GM23338 (cell line): ENCODE data around the gene RUNX3. TPM values are rescaled to one million over a fixed set of nuclear protein-coding genes. Genes with fewer than 3 reads are reported as not detected.

Experiments used
- ATAC-seq: fragments of 200-7000 bp; cut with Tn5 transposase; 3 replicates; pipeline ENCODE4 v1.9.1; 2020
- DNase-seq: peaks from one replicate; pipeline ENCODE4 v3.0.0-alpha.2; 2015; ENCODE audit warnings: low spot score
- H2AFZ ChIP-seq: fragments of 200-600 bp; sonication (generic); 2 replicates; pipeline ENCODE4 v1.8.0; 2016; ENCODE audit warnings: antibody characterized with exemption, mild to moderate bottlenecking, moderate library complexity
- H3F3A ChIP-seq: fragments of 200-600 bp; sonication (generic); replicated peaks from 2 replicates; pipeline ENCODE4 v1.8.0; 2017; ENCODE audit warnings: antibody characterized with exemption, mixed run types, low read depth
- H3K27ac ChIP-seq: fragments of 200-600 bp; sonication (generic); 2 replicates; pipeline ENCODE4 v1.6.1; 2016; ENCODE audit warnings: low read depth
- H3K27me3 ChIP-seq: fragments of 200-600 bp; sonication (generic); 2 replicates; pipeline ENCODE4 v1.8.0; 2016; ENCODE audit warnings: mild to moderate bottlenecking, mixed run types, moderate library complexity; ENCODE audit not compliant: insufficient read depth
- H3K36me3 ChIP-seq: fragments of 200-600 bp; sonication (generic); 2 replicates; pipeline ENCODE4 v1.8.0; 2016; ENCODE audit warnings: mild to moderate bottlenecking; ENCODE audit not compliant: insufficient read depth
- H3K4me1 ChIP-seq: fragments of 200-600 bp; sonication (generic); 2 replicates; pipeline ENCODE4 v1.8.0; 2016; ENCODE audit warnings: mild to moderate bottlenecking, moderate library complexity; ENCODE audit not compliant: insufficient read depth
- H3K4me2 ChIP-seq: fragments of 200-600 bp; sonication (generic); 2 replicates; pipeline ENCODE4 v1.7.1; 2017; ENCODE audit warnings: mixed run types
- H3K4me3 ChIP-seq: fragments of 200-600 bp; sonication (generic); 2 replicates; pipeline ENCODE4 v1.6.1; 2016; ENCODE audit warnings: mixed run types
- H3K79me2 ChIP-seq: fragments of 200-600 bp; sonication (generic); replicated peaks from 2 replicates; pipeline ENCODE4 v1.8.0; 2017; ENCODE audit warnings: mild to moderate bottlenecking; ENCODE audit not compliant: insufficient read depth
- H3K9me2 ChIP-seq: fragments of 200-600 bp; sonication (generic); 2 replicates; pipeline ENCODE4 v1.8.0; 2017; ENCODE audit not compliant: insufficient read depth
- H4K20me1 ChIP-seq: fragments of 200-600 bp; sonication (generic); replicated peaks from 2 replicates; pipeline ENCODE4 v1.8.0; 2017; ENCODE audit warnings: mild to moderate bottlenecking; ENCODE audit not compliant: insufficient read depth
- H3K27ac Mint-ChIP-seq: 2 replicates; pipeline ENCODE4 v1.8.0; 2020; ENCODE audit warnings: inconsistent platforms, mild to moderate bottlenecking, moderate library complexity, mixed read lengths
- H3K27me3 Mint-ChIP-seq: 3 replicates; pipeline ENCODE4 v1.8.0; 2022; ENCODE audit warnings: low read depth, mild to moderate bottlenecking, moderate library complexity, mixed read lengths, inconsistent platforms; ENCODE audit not compliant: insufficient read depth, poor library complexity
- H3K36me3 Mint-ChIP-seq: 3 replicates; pipeline ENCODE4 v1.8.0; 2021; ENCODE audit warnings: low read depth, mild to moderate bottlenecking, inconsistent platforms, moderate library complexity, mixed read lengths
- H3K4me1 Mint-ChIP-seq: 3 replicates; pipeline ENCODE4 v1.8.0; 2020; ENCODE audit warnings: mild to moderate bottlenecking, inconsistent platforms, mixed read lengths
- H3K4me3 Mint-ChIP-seq: 3 replicates; pipeline ENCODE4 v1.8.0; 2021; ENCODE audit warnings: moderate library complexity, mild to moderate bottlenecking, inconsistent platforms, mixed read lengths
- H3K9me3 Mint-ChIP-seq: 3 replicates; pipeline ENCODE4 v1.8.0; 2020; ENCODE audit warnings: moderate library complexity, mild to moderate bottlenecking, inconsistent platforms, mixed read lengths
- EZH2 ChIP-seq: fragments of 200-600 bp; sonication (generic); IDR thresholded peaks from one replicate; pipeline ENCODE4 v1.8.0; 2017; ENCODE audit warnings: antibody characterized with exemption, mild to moderate bottlenecking, low read depth; ENCODE audit not compliant: unreplicated experiment
- EZH2phosphoT487 ChIP-seq: fragments of 200-600 bp; sonication (generic); IDR thresholded peaks from one replicate; pipeline ENCODE4 v1.8.1; 2018; ENCODE audit warnings: antibody characterized with exemption; ENCODE audit not compliant: unreplicated experiment
- JUNB ChIP-seq: IDR thresholded peaks from one replicate; pipeline ENCODE4 v1.6.1; 2016; ENCODE audit warnings: antibody characterized with exemption; ENCODE audit not compliant: unreplicated experiment
- POLR2AphosphoS5 ChIP-seq: IDR thresholded peaks from 2 replicates; pipeline ENCODE4 v1.6.1; 2016; ENCODE audit warnings: antibody characterized with exemption, low read depth
- STAT1 ChIP-seq: IDR thresholded peaks from one replicate; pipeline ENCODE4 v1.6.1; 2016; ENCODE audit warnings: antibody characterized with exemption; ENCODE audit not compliant: unreplicated experiment
- ZNF114 ChIP-seq: fragments of 250-450 bp; sonication (Bioruptor Pico); IDR thresholded peaks from 2 replicates; pipeline ENCODE4 v1.5.0; 2020; ENCODE audit warnings: mild to moderate bottlenecking, moderate library complexity
- ZNF331 ChIP-seq: fragments of 250-450 bp; sonication (Bioruptor Pico); IDR thresholded peaks from 2 replicates; pipeline ENCODE4 v1.5.0; 2020; ENCODE audit warnings: low read depth, mild to moderate bottlenecking, moderate library complexity
- polyA plus RNA-seq: library from polyadenylated mRNA; unstranded; fragments of >200 nt; fragmentation: Nextera tagmentation; extraction: Ambion mirVana; gene quantifications from 2 replicates; pipeline ENCODE4 v1.2.1, GENCODE V29; 2016
- total RNA-seq: library from RNA; depleted of rRNA; stranded (reverse); fragments of >200 nt; shearing (Covaris generic); gene quantifications from 2 replicates; pipeline ENCODE4 v1.2.3, GENCODE V29; 2014
- TF ChIP-seq, protein P1 (sequence below), 2 experiments: fragments of 200-600 bp in 1 of 2; sonication (generic) in 1 of 2; conservative IDR thresholded peaks; 2 replicates each; pipeline versions ENCODE4 v1.5.1 to v1.6.1; 2016 to 2017; ENCODE audit warnings: antibody characterized with exemption in 2 of 2, low read depth in 2 of 2, mild to moderate bottlenecking in 2 of 2, moderate library complexity in 1 of 2
- TF ChIP-seq, protein P2 (sequence below): IDR thresholded peaks from one replicate; pipeline ENCODE4 v1.6.1; 2018; ENCODE audit warnings: antibody characterized with exemption; ENCODE audit not compliant: unreplicated experiment
- TF ChIP-seq, protein P3 (sequence below): IDR thresholded peaks from 2 replicates; pipeline ENCODE4 v1.6.1; 2016; ENCODE audit warnings: antibody characterized with exemption

Gene RUNX3
- total and polyA plus RNA-seq, 2 experiments from 2014 or later = 0.23 to 0.73 TPM

DNA sequence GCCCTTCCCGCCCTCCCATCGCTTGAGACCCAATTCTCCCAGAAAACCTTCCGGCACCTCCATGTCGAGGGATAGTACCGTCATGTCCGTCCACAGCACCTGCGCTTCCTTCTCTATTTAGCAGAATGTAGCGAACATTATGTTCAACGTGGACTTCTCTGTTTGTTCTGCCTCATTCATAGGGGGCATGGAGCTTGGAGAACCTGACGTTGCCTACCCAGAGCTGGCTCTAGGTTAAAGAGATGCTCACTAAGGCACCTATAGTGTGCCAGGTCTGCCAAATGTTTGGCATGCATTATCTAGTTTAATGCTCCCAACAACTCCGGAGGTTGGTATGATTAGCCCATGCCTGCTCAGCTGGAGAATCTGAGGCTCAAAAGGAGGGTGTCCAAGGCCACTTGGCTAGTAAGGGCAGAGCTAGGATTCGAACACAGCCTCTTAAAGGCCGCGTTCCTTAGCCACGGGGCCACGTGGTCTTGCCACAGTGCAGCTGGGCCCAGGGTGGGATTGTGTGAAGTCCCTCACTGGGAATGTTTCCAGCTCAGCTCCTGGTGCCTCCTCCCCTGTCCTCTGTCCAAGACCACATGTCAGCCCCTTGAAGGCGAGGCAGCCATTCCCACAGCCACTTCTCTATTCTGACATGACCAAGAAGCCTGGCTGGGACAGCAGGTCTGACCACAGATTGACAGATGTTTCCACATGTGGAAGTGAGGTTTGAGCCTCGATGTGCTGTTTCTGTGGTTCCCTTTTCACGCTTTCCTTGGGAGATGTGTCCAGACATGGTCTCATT, 57.8 kb downstream of the RUNX3 start (continued):
- TF ChIP-seq EZH2 (no peak), JUNB (no peak)
- TF ChIP-seq, protein P1, sequence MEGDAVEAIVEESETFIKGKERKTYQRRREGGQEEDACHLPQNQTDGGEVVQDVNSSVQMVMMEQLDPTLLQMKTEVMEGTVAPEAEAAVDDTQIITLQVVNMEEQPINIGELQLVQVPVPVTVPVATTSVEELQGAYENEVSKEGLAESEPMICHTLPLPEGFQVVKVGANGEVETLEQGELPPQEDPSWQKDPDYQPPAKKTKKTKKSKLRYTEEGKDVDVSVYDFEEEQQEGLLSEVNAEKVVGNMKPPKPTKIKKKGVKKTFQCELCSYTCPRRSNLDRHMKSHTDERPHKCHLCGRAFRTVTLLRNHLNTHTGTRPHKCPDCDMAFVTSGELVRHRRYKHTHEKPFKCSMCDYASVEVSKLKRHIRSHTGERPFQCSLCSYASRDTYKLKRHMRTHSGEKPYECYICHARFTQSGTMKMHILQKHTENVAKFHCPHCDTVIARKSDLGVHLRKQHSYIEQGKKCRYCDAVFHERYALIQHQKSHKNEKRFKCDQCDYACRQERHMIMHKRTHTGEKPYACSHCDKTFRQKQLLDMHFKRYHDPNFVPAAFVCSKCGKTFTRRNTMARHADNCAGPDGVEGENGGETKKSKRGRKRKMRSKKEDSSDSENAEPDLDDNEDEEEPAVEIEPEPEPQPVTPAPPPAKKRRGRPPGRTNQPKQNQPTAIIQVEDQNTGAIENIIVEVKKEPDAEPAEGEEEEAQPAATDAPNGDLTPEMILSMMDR (conservative IDR thresholded peaks at IDR 0.05; ENCODE audit: low read depth in 2 of 2) = no peak

DNA sequence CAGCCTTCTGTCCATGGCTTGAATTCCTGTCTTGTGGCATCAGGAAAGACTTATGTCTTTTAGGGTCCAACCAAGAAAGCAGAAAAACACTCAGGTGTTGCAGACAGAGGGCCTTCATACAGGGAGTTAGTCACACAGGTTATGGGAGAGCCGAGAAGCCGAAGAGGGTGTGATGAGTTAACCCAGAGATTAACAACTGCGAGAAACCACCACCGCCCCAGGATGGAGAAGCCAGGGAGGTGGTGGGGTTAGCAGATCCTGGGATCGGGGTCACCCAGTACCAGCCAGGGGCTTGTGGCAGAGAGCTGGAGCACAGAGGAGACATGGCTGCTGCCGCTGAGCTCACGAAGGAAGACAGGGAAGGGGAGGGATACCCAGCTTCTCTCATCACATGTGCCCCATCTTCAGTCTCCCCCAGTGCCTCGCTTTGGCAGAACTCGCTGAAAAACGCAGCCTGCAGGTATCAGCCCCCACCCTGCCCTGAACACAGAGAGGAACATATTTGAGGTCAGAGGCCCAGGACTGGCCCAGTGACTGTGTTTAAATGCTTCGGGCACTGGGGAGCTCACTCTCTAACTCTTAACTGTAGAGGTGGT, 58.7 kb downstream of the RUNX3 start:
- H3K9me3 Mint-ChIP-seq = no peaks in the 10 kb centered on the region
- no peaks in the 10 kb centered on the region for H3K27me3 ChIP-seq
- no peaks in the 10 kb centered on the region for H3K4me1 ChIP-seq
- H3K36me3 Mint-ChIP-seq = no peaks in the 10 kb centered on the region
- peaks cover 6% of the 10 kb centered on the region; the same call in 2 of the 3 replicates for H3K4me1 Mint-ChIP-seq
- H3K4me3 Mint-ChIP-seq = no peak overlapping the region
- H3K79me2 ChIP-seq = no peaks in the 10 kb centered on the region
- H3K27me3 Mint-ChIP-seq = peaks cover 6% of the 10 kb centered on the region
- DNase-seq (no peak), ATAC-seq (no peak)
- no peaks in the 10 kb centered on the region for H3K9me2 ChIP-seq
- no peaks in the 10 kb centered on the region for H3K36me3 ChIP-seq
- no peaks in the 10 kb centered on the region for H3F3A ChIP-seq
- no peak overlapping the region for H3K27ac ChIP-seq
- no peaks in the 10 kb centered on the region for H4K20me1 ChIP-seq
- H3K4me2 ChIP-seq = no peak overlapping the region
- H3K4me3 ChIP-seq = no peak overlapping the region
- H2AFZ ChIP-seq = peak overlapping the region; percentile 81; the same call in 1 of the 2 replicates
- no peak overlapping the region for H3K27ac Mint-ChIP-seq
- TF ChIP-seq EZH2 (no peak), EZH2phosphoT487 (no peak), ZNF114 (CRISPR knock-in tag) (no peak), ZNF331 (no peak), STAT1 (no peak), POLR2AphosphoS5 (no peak)
- TF ChIP-seq, protein P2, sequence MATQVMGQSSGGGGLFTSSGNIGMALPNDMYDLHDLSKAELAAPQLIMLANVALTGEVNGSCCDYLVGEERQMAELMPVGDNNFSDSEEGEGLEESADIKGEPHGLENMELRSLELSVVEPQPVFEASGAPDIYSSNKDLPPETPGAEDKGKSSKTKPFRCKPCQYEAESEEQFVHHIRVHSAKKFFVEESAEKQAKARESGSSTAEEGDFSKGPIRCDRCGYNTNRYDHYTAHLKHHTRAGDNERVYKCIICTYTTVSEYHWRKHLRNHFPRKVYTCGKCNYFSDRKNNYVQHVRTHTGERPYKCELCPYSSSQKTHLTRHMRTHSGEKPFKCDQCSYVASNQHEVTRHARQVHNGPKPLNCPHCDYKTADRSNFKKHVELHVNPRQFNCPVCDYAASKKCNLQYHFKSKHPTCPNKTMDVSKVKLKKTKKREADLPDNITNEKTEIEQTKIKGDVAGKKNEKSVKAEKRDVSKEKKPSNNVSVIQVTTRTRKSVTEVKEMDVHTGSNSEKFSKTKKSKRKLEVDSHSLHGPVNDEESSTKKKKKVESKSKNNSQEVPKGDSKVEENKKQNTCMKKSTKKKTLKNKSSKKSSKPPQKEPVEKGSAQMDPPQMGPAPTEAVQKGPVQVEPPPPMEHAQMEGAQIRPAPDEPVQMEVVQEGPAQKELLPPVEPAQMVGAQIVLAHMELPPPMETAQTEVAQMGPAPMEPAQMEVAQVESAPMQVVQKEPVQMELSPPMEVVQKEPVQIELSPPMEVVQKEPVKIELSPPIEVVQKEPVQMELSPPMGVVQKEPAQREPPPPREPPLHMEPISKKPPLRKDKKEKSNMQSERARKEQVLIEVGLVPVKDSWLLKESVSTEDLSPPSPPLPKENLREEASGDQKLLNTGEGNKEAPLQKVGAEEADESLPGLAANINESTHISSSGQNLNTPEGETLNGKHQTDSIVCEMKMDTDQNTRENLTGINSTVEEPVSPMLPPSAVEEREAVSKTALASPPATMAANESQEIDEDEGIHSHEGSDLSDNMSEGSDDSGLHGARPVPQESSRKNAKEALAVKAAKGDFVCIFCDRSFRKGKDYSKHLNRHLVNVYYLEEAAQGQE = no peak
- TF ChIP-seq, protein P3, sequence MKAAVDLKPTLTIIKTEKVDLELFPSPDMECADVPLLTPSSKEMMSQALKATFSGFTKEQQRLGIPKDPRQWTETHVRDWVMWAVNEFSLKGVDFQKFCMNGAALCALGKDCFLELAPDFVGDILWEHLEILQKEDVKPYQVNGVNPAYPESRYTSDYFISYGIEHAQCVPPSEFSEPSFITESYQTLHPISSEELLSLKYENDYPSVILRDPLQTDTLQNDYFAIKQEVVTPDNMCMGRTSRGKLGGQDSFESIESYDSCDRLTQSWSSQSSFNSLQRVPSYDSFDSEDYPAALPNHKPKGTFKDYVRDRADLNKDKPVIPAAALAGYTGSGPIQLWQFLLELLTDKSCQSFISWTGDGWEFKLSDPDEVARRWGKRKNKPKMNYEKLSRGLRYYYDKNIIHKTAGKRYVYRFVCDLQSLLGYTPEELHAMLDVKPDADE = no peak
- TF ChIP-seq, protein P1 (conservative IDR thresholded peaks at IDR 0.05; ENCODE audit: low read depth in 2 of 2) = no peak
